GM18867 (cell line): Measurements from ENCODE around the gene SLC44A1.

ENCODE experiments used
- ATAC-seq: cut with Tn5 transposase; IDR thresholded peaks from one replicate; pipeline ENCODE4 v1.9.1; 2021; ENCODE audit warnings: mild to moderate bottlenecking, moderate library complexity; ENCODE audit not compliant: unreplicated experiment

SLC44A1 gene

GRCh38 chr9:105297442-105298075, 53.1 kb downstream of the SLC44A1 start:
- ATAC-seq = no peak

GRCh38 chr9:105299190-105299854, 54.9 kb downstream of the SLC44A1 start:
- ATAC-seq = no peak

- no peak for ATAC-seq
Measured at GRCh38 chr9:105302728-105303127, 58.3 kb downstream of the SLC44A1 start.

- ATAC-seq = no peak
Measured at GRCh38 chr9:105305856-105306255, 61.4 kb downstream of the SLC44A1 start.

GRCh38 chr9:105306351-105307140, 62.1 kb downstream of the SLC44A1 start:
- no peak for ATAC-seq

- no peak for ATAC-seq
Measured at GRCh38 chr9:105307591-105308130, 63.2 kb downstream of the SLC44A1 start.

GRCh38 chr9:105308461-105309341, 64.2 kb downstream of the SLC44A1 start:
- no peak for ATAC-seq

- no peak for ATAC-seq
Measured at GRCh38 chr9:105309531-105309931, 65.1 kb downstream of the SLC44A1 start.

- no peak for ATAC-seq
Measured at GRCh38 chr9:105311306-105311705, 66.9 kb downstream of the SLC44A1 start.

GRCh38 chr9:105313238-105313637, 68.8 kb downstream of the SLC44A1 start:
- peak; percentile 65 for ATAC-seq

- no peak for ATAC-seq
Measured at GRCh38 chr9:105316703-105317102, 72.3 kb downstream of the SLC44A1 start.

- peak; percentile 64 for ATAC-seq
Measured at GRCh38 chr9:105318729-105319191, 74.3 kb downstream of the SLC44A1 start.

- ATAC-seq = no peak
Measured at GRCh38 chr9:105319202-105319813, 74.9 kb downstream of the SLC44A1 start.

GRCh38 chr9:105320568-105320967, 76.1 kb downstream of the SLC44A1 start:
- peak; percentile 80 for ATAC-seq

GRCh38 chr9:105328296-105328695, 83.8 kb downstream of the SLC44A1 start:
- no peak for ATAC-seq

- no peak for ATAC-seq
Measured at GRCh38 chr9:105328872-105329718, 84.6 kb downstream of the SLC44A1 start.

GRCh38 chr9:105329719-105330062, 85.2 kb downstream of the SLC44A1 start:
- no peak for ATAC-seq

GRCh38 chr9:105330201-105330600, 85.8 kb downstream of the SLC44A1 start:
- no peak for ATAC-seq

- ATAC-seq = peak; percentile 68
Measured at GRCh38 chr9:105330755-105331154, 86.3 kb downstream of the SLC44A1 start.
